ENCODE results near the gene FAM24B.
"Not testable (repeated sequence)": the region's sequence is repeated elsewhere in the genome, so short reads cannot be mapped to it uniquely, and the experiment has no call there.

FAM24B gene, protein sequence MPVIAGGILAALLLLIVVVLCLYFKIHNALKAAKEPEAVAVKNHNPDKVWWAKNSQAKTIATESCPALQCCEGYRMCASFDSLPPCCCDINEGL

DNA sequence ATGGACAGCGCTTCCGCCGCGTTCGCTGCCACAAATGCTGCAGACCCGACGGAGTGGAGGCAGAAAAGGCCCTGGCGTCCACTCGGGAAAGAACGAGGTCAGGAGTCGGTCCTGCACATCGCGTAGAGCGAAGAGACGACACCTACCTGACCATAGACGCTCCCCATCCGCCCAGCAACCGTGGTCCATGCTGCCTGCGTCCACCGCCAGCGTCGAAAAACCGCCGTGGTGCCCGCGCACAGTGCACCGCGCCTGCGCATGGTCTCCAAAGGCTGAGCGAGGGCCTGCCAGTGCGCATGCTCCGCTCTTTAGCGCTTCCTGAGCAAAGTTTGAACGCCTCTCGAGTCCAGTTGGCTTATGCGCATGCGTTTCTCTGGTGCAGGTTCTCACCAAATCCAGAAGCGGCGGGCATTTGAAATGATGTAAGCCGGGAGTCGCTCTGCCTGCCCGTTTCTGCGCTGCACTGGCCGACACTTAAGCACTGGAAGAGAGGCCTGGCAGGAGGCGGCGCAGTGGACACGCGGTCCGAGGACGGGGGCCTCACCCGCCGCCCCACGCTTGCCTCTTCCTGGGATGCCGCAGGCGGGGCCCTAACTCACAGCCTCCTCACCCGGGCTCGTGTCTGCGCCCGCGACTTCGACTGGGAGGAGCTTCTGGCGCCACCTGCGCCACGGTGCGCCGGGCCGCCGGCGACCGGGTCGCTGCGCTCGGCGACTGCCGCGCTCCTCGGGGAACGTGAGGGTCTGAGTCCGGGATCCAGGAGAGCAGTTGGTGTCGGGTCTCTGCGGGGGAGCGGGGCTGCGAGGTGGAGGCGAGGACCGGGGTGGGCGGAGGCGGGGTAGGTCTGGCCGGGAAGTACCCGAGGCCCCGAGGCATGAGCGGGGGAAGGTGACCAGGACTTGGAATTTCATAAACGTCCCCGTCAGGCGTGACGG lies at the start of gene FAM24B:
FAM24B (minus strand) TSS at position 243 of the 935 bp plus-strand sequence. CDS start 29,066 bp downstream, outside the sequence.
- peak; percentile 80 to 90 for DNase-seq (ENCODE audit: low read depth in 2 of 2)

DNA sequence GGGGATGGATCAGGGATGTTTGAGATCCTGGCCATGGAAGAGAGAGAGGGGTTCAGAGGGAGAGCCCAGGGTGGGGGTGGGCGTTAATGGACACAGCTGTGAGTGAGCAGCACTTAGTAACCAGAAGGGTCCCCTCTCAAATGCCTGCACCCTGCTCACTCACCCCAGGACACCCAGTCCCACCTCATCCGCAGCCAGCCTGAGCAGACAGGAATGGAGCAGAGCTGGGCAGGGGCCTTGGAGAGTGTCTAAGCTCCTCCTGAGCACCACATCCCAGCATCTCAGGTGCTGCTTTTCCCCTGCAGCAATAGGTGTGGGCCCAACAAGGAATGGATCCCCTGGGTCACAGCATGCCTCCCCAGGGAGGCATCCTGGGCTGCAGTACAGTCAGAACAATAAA lies 36.3 kb upstream of the FAM24B start:
- DNase-seq (ENCODE audit: low read depth in 2 of 2) = no peak

DNA sequence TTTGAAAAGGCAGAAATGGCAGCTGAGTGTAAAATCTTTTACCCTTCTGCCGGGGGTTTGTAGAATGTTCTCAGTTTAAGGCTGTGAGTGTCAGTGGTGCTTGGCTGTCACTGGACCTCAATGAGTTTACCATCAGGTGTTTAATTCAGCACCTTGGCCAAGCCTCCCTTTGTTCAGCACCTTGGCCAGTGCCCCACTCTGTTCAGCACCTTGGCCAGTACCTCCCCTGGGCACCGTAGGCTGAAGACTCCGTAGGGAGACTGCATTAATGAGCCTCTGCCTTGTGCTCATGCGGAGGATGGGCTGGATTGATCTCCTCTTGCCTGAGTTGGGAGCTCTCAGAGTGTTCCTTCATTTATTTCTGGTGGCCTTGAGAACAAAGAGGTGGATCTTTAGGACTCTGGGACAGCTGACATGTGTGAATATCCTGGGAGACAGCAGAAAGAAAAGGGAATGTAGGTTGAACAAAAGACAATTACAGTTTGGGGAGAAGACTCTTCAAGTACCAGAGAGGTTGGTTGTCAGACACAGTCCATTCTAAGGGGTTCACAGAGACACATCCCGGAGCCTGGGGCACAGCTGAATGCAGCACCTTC lies 32.6 kb upstream of the FAM24B start:
- peak in 1 of 2 donors; percentile 16 for DNase-seq (ENCODE audit: low read depth in 2 of 2)

DNA sequence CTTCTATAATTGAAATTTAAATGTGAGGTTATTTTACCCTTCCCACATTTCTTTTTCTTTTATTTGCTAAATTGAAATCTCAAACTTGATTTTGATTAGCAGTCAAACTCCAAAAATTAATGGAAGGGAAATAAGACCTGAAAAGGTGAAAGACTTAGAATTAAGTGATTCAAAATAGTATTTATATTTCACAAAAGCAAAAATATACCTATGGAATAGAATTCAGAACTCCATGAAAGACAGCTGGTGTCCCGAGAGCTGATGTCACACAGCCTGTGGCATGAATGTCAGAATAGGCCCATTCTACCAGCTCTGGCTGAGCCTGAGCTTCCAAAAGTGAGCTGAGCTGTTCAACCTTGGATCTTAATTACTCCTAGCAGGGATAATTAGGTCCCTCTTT lies 30.9 kb upstream of the FAM24B start, which contains the start of gene FAM24A:
FAM24A (plus strand) TSS at position 301 of the 400 bp plus-strand sequence. CDS start 1,025 bp downstream, outside the sequence.
- DNase-seq (ENCODE audit: low read depth in 2 of 2) = no peak

DNA sequence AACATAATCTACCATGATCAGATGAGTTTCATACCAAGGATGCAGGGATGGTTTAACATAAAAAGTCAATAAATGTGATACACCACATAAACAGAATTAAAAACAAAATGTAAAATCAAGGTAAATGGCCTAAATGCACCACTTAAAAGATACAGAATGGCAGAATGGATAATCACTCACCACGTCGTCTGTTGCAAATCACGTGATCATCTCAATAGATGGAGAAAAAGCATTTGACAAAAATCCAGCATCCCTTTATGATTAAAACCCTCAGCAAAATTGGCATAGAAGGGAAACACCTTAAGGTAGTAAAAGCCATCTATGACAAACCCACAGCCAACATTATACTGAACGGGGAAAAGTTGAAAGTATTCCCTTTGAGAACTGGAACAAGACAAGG lies 24.5 kb upstream of the FAM24B start:
- DNase-seq (ENCODE audit: low read depth in 2 of 2) = not testable (repeated sequence)

DNA sequence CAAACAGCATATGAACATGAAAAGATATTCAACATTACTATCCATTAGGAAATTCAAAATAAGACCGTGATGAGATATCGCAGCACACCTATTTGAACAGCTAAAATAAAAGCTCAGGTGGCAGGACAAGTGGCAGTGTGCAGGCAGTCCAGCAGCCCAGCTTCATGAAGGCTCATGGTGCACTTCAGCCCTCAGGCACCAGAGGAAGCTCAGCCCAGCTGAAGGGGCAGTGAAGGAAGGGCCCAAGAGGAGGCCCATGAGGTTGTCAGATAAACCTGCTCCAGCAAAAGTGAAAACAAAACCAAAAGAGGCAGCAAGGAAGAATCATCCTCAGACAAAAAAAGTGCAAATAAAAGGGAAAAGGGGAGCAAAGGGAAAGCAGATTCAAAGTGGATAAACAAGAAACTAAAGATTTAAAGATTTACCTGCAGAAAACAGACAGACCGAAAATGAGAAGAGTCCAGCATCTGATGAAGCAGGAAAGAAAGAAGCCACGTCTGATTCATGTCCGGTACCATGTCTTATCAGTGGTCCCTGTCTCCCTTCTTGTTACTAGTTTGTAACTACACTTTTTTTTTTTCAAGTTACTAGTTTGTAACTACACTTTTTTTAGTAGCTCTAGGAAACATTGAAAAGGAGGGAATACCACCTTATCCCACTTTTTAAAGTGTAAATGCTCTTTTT lies 15.0 kb upstream of the FAM24B start:
- DNase-seq (ENCODE audit: low read depth in 2 of 2) = no peak

DNA sequence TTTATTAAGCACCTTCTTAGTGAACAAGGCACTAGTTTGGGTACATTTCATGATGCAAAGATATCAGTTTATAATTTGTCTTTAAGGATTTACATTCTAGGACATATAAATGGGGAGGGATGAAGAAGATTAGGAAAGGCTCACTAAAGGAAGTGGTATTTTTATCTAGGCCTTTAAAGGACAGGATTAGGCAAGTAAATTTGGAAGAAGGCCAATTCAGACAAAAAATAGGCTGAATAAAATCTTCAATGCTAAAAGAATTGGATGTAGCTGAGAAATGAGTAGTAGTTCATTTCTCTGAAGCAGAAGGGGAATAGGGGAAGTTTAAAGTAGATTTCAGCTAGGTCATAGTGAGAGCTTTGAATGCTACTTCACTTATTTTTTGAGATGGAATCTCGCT lies 4.8 kb upstream of the FAM24B start:
- DNase-seq (ENCODE audit: low read depth in 2 of 2) = no peak

DNA sequence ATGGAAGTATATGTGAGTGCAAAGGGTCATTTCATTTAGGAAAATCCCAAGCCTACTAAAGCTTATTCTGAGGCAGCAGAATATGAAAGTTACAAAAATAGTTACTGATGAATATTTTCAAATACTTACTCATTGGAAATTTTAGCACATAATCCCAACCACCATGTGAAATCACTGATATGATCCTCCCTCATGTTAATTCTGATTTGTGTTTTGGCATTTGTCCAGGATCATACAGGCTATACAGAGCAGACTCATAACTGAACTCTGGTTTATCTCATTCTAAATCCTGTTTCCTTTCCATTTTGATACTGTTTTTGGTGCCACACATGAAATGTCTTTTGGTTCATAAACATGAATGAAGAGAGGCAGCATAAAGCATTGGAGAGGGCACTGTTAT lies 3.4 kb upstream of the FAM24B start:
- DNase-seq (ENCODE audit: low read depth in 2 of 2) = no peak

DNA sequence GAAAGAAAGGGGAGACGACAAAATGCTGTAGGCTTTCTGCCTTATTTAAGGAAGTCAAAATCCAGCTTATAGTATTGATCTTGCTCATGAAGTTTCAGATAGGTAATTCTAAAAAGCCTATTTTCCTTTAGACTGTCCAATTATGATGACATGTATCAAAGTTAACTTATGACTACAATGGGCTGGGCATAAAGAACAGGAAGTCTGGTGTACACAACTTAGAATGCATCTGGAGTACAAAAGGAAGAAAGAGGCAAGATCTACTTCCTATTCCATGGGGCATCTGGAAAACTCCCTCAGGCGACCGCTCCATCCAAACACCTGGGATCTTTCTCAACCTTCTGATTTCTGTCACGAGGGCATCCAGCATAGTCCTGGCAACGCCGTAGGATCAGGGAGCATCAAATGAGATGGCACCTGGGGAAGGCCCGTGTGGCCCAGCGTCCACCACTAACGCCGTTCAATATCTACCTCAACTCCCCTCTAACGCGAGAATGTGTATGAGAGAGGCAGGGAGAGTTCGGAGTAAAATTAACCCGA lies 512 bp downstream of the FAM24B start:
- no peak for DNase-seq (ENCODE audit: low read depth in 2 of 2)

DNA sequence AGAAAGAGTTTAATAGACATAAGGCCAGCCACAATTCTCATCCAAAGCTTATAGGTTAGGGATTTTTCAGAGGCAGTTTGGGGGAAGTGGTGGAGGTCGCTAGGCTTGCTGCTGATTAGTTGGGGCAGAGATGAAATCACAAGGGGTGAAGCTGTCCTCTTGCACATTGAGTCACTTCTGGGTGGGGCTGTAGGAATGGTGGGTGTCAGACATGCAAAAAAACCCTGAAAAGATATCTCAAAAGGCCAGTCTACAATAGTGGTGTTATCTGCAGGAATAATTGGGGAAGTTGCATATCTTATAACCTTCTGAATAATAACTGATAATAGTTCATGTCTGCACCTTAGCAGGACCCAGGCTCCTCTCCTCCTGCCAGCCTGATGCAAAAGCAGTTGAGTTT lies 2.1 kb downstream of the FAM24B start:
- no peak for DNase-seq (ENCODE audit: low read depth in 2 of 2)

DNA sequence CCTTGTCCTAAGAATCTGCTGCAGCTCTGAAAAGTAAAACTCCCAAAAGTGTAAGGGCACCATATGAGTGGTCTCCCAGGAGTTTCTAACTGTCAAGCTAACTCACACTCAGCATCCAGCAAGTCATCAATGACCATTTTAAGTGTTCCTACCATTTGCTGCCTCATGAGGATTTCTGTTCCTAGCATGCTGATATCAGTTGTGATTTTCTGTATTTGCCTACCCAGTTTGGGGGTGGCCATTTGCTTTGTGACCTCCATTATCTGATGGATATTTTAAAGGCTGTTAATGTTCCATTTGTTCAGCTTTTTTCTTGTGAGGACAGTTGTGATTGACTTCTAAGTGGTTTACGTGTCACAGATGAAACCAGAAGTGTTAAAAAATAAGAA lies 2.9 kb downstream of the FAM24B start:
- no peak for DNase-seq (ENCODE audit: low read depth in 2 of 2)

DNA sequence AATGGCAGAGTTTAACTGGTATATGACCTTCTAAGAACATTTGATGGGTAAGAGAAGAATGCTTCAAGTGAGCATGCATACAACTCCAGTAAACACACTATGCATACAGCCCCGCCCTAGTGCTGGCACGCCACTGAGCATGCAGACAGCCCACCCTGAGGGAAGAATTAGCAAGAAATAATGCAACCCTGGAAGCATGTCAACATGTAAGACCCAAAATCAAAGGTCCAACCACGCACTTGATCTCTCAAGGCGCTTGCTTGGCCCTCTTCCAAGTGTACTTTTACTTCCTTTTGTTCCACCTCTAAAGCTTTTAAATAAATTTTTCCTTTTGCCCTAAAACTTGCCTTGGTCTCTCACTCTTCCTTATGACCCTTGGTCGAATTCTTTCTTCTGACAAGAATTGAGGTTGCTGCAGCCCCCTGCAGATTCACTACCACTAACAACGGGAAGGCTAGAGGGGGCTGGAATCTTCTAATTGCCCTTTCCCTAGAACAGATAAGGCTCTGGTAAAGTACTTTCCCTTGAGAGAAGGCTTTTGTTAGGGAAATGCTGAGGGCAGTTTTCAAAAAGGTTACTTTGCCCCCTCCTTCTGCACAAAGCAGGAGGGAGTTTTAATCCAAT lies 3.4 kb downstream of the FAM24B start:
- no peak for DNase-seq (ENCODE audit: low read depth in 2 of 2)

DNA sequence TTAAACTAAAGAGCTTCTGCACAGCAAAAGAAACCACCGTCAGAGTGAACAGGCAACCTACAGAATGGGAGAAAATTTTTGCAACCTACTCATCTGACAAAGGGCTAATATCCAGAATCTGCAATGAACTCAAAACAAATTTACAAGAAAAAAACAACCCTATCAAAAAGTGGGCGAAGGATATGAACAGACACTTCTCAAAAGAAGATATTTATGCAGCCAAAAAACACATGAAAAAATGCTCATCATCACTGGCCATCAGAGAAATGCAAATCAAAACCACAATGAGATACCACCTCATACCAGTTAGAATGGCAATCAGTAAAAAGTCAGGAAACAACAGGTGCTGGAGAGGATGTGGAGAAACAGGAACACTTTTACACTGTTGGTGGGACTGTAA lies 7.4 kb downstream of the FAM24B start:
- not testable (repeated sequence) for DNase-seq (ENCODE audit: low read depth in 2 of 2)

DNA sequence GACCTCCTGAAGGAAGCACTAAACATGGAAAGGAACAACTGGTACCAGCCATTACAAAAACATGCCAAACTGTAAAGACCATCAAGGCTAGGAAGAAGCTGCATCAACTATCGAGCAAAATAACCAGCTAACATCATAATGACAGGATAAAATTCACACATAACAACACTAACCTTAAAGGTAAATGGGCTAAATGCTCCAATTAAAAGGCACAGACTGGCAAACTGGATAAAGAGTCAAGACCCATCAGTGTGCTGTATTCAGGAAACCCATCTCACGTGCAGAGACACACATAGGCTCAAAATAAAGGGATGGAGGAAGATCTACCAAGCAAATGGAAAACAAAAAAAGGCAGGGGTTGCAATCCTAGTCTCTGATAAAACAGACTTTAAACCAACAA lies 10.6 kb downstream of the FAM24B start:
- DNase-seq (ENCODE audit: low read depth in 2 of 2) = not testable (repeated sequence)

DNA sequence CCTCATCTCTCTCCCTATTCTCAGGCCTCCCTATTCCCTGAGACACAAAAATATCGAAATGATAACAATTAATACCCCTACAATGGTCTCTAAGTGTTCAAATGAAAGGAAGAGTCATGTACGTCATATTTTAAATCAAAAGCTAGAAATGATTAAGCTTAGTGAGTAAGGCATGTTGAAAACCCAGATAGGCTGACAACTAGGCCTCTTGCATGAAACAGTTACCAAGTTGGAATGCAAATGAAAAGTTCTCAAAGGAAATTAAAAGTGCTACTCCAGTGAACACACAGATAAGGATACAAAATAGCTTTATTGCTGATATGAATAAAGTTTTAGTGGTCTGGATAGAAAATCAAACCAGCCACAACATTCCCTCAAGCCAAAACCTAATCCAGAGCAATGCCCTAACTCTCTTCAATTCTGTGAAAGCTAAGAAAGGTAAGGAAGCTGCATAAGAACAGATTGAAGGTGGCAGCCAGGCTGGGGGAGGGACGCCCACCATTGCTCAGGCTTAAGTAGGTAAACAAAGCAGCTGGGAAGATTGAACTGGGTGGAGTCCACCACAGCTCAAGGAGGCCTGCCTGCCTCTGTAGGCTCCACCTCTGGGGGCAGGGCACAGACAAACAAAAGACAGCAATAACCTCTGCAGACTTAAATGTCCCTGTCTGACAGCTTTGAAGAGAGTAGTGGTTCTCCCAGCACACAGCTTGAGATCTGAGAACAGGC lies 12.5 kb downstream of the FAM24B start:
- not testable (repeated sequence) for DNase-seq (ENCODE audit: low read depth in 2 of 2)

DNA sequence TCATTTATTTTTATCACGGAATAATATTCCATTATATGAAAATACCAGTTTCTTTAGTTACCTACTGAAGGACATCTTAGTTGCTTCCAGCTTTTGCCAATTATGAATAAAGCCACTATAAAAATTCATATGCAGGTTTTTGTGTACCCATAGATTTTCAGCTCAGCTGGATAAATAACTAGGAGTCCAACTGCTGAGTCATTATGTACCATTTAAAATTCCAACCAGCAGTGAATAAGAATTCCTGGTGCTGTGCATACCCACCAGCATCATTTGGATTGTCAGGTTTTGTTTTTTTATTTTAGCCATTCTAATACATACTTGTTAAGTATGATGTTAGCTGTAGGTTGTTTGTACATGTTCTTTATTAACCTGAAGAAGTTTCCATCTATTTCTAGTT lies 14.5 kb downstream of the FAM24B start:
- no peak for DNase-seq (ENCODE audit: low read depth in 2 of 2)

DNA sequence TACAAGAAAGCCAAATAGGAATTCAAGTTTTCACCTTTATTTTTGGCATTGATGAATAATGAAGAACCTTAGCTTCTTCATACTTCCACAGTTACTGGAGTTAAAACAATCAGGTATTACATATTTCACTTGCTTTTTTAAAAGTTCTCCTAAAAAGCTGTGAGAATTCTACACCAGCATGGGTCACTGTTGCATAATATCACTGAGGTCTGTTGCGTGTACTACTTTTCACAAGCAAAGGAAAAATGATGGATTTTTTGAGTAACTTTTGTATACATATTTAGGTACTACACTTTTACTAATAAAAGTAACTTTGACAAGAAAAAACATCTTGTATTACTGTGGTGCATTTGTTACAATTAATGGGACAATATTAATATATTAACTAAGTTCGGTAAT lies 15.2 kb downstream of the FAM24B start:
- DNase-seq (ENCODE audit: low read depth in 2 of 2) = no peak

DNA sequence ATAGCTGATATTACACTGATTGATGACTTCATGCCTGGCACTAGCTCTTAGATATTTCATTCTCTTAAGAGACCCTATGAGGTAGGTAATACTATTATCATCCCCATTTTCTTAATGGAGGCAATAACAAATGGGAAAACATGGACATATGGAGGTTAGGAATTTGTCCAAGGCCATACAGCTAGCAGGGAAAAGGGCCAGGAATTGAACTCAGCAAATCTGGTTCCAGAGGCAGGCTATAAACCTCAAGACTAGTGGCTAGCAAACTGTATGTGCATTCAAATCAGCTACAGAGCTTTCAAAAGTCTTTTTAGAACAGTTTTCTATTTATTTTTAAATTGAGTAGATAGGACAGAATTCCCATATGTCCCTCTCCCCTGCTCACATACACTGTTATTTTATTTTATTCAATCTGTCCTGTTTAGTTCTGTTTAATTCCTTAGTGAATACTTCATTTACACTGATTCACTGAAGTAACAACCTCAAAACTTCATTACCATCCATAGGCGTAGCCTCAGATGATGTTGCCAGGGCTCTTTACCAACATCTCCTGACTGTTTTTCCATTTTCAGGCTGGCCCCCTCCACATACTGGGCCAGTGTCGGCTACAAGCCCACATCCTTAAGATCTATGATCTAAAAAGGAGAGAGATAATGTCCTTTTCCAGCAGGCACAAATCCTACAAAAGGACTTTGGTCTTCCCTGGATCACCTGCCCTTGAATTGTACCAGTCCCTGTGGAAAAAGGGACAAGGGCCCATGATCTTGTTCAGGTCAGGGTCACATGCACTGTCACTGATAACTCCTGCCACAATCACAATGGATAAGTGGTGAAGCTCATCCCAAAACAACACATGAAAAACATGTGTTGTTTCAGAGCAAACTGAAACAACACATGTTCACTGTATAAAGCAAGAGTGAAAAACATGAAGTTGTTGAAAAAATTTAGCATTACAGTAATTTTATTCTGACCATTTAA lies 15.9 kb downstream of the FAM24B start:
- no peak for DNase-seq (ENCODE audit: low read depth in 2 of 2)

DNA sequence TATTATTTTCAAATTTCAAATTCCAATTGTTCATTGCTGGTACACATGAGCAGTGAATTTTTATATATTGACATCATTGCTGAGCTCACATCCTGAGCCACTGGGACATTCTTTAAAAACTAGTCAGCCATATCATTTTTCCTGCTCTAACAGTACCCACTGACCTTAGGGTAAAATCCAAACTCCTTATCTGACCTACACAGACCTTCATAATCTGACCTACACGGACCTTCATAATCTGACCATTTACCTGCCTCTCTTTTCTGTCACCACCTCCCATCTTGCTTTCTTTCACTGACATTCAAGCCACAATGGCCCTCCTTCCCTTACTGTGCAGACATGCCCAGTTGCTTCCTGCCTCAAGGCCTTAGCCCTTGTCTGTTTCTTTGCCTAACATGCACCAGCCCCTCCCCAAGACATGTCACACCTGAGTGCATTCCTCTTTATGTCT lies 17.6 kb downstream of the FAM24B start:
- no peak for DNase-seq (ENCODE audit: low read depth in 2 of 2)

DNA sequence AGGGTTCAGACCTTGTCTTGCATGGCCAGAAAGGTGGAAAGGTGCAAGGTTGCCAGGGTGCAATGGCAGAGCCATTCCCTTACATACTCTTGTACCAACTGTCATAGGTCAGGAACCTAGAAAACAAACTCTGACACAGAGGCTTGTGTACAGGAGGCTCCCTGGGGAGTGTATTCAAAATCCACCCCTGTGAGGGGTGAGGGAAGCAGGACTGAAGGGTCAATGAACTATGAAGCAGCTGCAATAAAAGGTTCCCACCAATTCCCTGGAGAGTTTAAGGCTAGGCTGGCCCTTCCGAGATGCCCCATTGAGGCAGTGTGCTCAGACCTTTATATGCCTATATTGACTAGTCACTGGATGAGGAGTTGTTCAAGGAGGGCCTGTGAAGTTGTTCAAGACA lies 19.9 kb downstream of the FAM24B start:
- no peak for DNase-seq (ENCODE audit: low read depth in 2 of 2)
